NCI-H2107 (cell line): ENCODE results near the gene RTL1.

Experiments
- DNase-seq: peaks from one replicate; lab custom pipeline; 2025; lab: John Stamatoyannopoulos, UW

The RTL1 gene

DNA sequence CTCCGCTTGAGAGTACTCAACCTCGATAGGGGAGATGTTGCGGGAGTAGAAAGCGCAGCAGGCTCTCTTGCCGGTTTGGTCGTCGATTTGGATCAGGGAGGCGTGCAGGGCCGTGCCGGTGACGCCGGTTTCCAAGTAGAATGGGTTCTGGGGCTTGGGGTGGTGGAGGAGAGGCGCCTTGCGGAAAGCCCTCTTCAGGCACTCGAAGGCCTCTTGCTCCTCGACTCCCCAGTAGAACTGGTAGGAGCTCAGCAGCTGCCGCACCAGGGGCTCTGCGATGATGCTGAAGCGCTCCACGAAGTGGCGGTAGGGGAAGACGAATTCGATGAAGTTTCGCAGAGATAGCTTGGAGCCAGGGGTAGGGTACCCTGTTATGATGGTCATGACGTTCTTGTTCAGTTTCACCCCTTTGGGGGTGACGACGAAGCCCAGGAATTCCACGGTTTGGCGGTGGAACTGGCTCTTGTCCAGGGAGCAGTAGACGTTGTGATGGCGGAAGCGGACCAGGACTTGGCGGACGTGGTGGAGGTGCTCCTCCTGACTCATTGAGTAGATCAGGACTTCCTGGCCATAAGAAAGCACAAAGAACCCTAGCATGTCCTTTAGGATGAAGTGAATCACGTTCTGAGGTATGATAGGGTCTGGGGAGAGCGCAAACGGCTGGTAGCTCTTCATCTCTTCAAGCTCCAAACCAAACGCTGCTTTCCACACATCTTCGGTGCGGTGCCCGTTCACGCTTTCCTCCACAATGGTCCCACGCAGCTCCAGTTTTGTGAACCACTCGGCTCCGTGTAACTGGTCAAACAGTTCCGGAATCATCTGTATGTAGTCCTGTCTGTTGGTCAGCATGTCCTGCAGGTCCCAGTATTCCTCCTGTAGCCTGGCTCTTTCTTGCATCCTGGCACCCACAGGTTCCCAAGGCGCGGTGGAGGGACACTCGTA is 21.2 kb downstream of the RTL1 start:
- no peak for DNase-seq

DNA sequence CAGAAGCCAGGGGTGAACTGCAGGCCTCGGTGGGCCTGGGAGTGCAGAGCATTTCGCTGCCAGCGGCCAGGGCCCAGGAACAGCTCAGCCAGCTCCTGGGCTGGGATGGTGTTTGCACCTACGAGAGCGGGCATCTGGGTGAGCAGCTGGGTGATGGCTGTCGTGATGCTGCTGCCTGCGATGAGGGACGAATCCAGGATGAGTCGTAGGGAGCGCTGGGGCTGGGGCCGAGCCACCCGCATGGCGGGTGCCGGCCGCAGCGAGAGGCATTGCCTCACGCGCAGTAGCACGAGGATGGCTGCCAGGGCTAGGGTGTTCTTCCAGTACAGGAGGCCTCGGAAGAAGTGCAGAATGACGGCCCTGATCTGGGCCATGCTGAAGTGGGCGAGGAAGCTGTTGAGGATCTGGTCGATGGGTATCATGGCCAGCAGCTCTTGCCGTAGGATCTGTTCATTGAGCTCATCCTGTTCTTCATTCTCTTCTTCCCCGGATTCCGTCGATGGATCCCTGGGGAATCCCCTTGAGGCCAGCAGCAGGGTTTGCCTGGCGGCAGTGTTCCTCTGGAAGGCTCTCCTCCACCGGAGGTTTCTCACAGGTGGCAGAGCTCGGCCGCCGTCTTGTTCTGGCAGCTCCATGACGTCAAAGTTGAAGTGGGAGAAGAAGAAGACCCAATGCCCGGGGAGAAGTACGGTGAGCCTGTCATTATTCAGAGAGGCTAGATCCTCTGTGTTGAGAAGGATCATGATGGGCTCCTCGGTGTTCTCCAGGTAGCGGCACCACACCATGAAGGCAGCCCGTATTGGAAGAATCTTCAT is 22.1 kb downstream of the RTL1 start:
- DNase-seq: no peak

DNA sequence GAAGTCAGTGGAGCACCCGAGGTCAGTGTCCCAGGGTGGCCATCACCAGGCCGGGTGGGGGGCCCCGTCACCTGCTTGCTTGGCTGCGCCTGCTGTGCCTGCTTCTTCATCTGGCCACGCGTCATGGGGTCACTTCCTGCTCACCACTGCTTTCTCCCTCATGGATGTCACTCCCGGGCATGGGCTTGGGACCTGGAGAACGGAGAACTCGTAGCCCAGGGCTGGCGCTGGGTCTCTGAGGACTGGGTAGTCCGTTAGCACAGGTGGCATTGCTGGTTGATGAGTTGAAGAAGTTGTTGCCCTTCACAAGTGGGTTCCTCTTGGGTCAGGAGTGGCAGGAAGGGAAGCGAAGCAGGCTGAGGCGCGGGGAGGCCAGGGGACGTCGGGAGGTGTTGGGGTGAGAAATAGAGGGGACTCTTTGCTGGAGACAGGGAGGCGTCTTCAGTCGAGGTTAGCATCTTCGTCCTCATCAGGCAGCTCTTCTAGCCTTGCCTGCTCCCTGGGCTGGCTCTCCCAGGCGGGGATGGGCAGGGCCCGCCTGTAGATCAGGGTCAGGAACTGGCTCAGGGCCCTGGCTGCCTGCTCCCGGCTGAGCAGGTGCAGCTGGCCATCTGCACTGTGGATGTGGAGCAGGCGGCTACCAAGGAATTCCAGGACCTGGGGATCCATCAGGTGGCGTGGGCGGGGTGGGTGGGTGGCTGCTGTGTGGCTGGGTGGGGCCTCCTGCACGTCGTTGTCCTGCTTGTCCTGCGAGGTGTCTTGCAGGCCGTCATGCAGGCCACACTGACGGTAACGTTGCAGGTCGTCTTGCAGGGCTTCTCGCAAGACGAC is 23.0 kb downstream of the RTL1 start:
- no peak for DNase-seq

DNA sequence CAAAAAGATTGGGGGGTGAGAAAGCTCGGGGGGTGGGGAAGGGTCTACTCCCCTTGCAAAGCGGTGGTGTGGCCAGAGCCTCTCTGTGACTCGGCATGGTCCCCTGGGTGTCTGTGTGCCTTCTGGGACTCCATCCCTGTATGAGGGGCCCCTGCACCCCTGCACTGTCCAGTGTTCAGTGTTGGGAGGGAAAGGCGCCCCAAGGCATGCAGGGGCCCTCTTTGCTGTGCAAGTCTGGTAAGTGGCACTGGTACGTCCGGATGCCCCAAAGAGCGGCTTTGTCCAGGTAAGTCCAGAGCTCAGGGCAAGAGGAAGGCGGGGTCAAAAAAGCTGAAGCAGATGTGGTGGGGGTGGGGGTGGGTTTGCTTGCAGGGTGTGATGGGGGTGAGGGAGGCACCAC is 23.7 kb downstream of the RTL1 start:
- no peak for DNase-seq

DNA sequence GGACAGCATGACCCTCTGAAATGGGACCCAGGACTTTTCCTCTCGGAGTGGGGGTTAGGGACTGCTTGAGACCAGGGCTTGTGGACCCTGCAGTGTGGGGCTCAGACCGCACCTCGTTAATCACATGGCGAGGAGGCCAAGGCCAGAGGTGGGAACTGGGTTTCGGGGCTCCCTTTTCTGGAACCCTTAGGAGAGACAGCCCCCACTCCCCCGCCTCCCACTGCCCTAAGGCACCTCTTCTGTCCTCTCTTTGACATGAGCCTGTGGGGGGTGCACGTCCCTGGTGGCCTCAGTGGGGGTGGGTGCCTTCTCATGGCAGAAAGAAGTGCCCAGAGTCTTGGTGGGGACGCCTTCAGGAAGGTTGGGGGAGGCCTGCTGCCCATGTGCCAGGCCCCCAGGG is 24.3 kb downstream of the RTL1 start:
- no peak for DNase-seq

DNA sequence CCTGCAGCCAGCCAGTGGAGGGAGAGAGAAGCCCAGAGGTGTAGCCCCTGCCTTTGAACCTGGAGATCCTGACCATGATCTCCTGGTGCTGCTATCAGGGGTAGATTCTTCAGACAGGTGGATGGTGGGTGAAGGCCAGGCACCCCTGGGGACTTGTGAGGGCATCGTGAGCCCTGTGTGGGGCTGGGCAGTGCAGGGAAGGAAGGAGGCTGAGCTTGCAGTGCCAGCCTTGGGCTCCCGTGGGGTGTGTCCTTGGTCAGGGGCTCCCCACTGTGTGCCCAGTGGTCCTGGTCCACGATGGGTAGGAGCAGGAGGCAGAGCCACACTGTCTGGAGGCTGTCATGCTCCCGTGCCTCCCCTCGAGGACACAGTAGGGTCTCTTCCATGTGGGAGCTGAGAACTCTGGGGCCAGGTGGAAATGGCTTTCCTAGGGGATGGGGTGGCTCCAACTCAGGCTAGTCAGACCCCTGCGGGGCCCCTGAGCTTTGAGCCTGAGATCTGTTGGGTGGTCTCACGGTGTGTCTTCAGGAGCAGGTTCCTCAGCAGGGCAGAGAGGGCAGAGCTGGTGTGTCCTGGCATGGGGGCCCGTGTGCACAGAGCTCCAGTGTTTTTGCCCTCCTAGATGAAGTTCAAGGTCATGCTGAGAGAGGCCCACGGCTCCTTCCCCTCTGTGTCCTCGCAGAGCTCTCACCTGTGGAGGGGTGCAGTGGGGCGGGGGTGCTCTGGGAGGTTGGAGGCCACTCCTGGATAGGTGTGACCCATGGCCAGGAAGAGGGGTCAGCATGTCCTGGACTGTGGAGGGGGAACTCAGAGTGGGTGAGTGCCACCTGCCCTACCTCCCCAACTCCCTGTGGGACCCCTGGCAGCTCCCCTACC is 25.0 kb downstream of the RTL1 start:
- no peak for DNase-seq

DNA sequence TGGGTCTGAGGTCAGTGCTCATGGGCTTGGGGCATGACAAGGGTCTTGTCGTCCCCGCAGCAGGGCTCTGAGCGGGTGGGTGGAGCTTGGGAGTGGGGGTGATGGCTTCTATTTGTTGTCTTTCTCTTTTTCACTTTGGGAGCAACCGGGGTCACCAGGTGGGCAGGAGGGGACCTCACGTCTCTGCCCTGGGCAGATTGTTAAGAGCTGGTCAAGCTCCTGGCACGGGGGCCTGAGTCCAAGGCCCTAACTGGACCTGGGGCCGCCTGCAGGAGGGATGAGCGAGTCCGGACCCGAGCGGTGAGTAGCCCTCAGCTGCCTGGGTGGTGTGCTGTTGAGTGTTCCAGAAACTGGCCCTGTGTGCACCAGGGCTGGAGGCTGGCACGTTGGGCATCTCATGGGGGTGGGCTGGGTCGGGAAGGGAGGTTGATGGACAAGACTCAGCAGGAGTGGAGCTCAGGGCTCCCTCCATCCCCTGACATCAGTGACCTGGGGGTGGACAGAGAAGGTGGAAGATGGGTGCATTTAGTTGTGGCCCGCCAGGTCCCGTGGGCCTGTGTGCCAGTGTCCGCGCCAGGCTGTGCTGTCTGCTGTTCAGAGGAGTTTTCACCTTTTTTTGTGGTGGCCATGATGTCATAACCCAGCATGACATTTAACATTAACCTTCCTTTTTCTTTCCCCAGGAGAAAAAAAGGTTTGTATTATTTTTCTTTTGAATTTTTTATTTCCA is 27.5 kb downstream of the RTL1 start:
- no peak for DNase-seq

DNA sequence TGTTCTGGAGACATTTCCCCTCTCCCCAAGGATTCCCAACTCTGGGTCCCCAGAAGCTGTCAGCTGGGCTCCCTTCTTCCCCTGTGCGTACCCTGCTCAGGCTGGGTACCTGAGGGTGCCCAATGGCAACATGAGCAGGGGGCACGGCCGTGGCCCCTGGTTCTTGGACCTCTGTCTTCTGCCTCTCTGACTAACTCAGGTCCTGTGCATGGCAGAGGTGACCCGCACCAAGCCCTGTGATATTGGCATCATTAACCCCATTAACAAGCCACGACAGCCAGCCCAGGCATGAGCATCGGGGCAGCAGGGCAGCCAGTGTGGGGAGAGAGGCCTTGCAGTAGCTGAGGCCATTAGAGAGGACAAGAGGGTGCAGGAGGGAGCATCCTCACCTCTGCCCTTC is 28.4 kb downstream of the RTL1 start:
- no peak for DNase-seq

DNA sequence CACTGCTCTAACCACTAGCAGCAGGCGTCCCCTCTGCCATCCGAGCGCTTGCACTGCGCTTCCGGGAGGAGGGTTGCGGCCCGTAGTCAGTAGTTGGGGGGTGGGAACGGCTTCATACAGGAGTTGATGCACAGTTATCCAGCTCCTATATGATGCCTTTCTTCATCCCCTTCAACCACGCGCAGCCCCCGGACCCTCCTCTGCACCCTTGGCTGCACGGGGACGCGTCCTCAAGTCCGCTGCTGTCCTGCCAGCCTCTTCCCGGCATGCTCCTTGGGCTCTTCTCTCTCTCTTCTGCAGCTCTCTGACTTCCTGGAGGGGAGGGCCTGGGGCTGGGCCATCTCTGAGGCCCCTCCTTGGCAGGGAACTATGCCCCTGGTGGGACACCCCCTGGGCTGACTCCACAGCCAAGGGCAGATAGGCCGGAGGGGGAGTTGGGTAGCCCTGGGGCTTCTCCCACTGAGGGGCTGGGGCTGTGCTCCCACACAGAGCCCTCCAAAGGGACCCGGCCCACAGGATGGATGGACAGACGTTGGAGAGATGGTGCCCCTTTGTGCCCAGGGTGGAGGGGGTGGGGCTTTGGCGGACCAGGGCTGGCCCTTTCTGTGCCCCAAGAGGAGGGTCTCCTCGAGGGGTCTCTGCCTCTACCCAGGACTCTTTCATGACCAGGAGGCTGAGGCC is 29.0 kb downstream of the RTL1 start:
- DNase-seq: no peak

DNA sequence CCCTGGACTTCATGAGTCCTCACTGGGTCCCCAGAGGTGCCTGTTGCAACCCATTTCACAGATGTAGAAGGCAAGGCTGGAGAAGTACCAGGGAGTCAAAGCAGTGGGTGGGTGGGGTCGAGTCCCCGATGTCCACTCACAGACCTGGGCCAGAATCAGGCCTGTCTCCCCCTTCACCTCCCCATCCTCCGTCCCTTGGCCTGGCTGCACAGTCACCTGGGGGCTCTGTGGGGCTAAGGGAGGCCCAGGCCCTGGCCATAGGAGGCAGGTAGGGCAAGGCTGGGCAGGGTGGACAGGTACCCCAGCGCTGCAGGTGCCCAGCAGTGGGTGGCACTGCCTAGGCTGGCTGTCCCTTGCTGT is 29.5 kb downstream of the RTL1 start:
- no peak for DNase-seq

DNA sequence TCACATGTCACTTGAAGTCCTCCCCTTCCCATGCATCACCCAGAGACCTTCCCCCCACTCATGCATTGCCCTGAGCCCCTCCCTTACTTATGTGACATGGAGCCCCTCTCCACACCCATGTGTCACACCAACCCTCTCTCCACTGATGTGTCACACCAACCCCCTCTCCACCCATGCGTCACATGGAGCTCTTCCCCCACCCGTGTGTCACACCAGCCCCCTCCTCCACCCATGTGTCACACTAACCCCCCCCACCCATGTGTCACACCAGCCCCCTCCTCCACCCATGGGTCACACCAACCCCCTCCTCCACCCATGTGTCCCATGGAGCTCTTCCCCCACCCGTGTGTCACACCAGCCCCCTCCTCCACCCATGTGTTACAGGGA is 30.4 kb downstream of the RTL1 start:
- no peak for DNase-seq

DNA sequence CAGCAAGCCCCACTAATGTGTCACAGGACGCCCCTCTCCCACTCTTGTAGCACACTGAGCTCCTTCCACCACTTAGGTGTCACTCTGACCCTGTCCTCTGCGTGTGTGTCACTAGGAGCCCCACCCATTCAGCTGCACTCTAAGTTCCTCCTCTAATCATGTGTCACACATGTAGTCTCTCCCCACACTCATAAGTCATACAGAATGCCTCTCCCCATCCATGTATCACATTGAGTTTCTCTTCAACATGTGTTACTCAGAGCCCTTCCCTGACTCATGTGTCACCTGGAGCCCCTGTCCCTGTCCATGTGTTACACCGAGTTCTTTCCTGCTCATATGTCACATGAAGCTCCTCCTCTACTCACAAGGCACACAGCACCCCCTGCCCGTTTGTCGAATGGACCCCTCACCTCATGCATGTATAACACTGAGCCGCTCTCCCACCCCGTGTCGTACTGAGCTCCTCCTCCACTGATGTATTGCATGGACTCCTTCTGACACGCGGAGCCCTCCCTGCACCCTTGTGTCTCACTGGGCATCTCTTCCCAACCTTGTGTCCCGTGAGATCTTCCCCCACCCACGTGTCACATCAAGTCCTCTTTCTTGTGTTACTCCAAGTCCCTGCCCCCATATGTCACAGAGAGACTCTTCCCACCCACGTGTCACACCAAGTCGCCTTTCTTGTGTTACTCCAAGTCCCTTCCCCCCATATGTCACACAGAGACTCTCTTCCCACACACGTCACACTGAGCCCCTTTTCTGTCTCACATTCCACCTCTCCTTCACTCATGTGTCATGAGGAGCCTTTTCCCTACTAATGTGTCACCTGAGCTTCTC is 31.0 kb downstream of the RTL1 start:
- no peak for DNase-seq

DNA sequence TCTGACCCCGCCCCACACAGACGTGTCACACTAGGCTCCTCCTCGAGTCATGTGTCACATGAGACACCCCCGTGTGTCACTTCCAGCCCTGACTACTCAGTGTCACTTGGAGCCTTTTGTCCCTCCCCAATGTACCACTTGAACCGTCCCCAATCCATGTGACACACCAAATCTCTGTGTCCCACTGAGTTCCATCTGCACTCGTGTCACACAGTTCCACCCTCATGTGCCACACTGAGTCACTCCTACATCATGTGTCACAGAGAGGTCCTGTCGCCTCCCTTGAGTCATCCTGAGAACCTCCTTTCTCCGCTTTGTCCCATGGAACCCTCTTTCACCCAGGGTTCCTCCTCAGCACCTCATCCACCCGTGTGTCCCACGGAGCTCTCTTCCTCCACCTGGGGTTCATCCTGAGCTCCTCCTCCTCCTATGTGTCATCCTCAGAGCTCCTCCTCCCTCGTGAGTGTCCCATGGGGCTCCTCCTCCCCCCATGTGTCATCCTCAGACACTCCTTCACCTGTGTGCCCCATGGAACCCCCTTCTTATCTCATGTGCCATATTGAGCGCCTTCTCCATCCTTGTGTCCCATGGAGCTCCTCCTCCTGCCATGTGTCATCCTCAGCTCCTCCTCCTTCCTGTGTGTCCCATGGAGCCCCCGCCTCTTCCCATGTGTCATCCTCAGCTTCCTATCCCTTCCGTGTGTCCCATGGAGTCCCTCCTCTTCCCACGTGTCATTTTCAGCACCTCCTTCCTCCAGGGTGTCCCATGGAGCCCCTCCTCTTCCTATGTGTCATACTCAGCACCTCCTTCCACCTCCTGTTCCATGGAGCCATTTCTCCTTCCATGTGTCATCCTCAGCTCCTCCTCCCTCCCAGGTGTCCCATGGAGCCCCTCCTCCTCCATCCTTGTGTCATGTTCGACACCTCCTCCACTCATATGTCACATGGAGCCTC is 32.0 kb downstream of the RTL1 start:
- DNase-seq: no peak

DNA sequence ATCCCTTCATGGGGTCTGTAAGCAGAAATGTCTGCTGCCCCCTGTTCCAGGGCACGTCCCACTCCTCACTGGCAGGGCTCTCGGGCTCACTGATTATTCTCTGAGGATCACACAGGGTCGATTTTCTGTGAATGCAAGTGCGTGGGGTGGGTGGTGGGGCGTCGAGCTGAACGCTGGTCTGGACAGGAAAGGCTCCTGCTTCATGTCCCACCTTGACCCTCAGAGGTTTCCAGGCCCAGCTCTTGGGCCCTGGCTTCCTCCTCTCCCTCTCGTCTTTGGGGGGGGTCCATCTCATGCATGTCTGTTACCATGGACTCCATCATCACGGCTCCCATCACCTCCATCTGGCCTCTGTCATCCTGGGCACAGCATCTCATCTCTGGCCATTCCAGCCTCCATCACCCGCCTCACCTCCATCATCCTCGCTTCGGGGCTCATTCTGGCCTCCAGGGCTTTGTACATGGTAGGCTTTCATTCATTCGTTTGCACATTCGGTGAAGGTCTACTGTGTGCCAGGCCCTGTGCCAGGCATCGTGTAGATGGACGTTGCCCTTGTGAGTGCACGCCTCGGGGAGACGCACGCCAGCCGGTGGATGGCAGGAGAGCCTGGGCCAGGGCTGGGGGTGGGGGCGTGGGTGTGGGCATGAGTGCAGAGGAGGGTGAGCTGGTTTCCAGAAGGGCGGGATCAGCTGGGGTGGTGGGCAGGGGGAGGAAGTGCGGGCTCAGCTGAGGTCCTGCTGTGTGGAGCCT is 34.7 kb downstream of the RTL1 start:
- no peak for DNase-seq

DNA sequence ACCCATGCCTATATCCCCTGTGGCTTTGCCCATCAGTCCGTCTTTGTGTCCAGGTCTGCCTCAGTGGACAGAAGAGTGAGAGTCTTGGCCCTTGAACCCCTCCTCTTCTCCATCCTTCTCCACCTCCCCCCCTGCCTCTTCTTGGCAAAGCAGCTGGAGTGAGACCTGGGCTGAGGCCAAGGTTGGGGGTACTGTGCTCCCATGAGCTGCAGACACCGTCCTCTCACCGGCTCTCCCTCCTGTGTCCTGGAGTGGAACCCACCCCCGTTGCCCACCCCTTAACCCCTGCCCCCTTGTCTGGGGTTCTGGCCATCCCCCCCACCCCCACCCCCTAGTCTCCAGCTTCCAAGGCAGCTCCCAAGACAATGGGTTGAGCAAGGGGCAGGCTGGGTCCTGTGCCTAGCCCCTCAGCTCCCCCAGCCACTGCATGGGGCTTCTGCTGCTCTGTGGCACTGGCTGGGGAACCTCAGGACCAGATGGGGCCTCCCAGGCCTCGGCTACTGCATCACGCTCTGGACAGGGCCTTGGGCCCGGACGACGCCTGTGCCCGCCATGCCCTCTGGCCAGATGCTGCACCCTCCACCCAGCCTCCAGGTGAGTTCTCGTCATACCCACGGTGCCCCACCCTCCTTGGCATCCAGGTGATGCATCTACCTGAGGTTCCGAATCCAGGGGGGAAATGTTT is 35.7 kb downstream of the RTL1 start:
- DNase-seq: no peak
